HCT116 (cell line): ENCODE measurements around the gene PHF14.

ENCODE experiments used
- CTCF ChIP-seq, 3 experiments: fragments of 200-600 bp in 1 of 3; sonication (generic) in 1 of 3; IDR thresholded peaks in 2 of 3; conservative IDR thresholded peaks in 1 of 3; 2 replicates each; pipeline ENCODE4 v1.5.1; 2012 to 2017; ENCODE audit warnings: low read depth in 2 of 3, low read length in 2 of 3, antibody characterized with exemption in 1 of 3, borderline replicate concordance in 1 of 3, control low read depth in 1 of 3, mild to moderate bottlenecking in 1 of 3, mixed read lengths in 1 of 3, mixed run types in 1 of 3, moderate library complexity in 1 of 3; ENCODE audit not compliant: insufficient read depth in 1 of 3
- JUND ChIP-seq: IDR thresholded peaks from 2 replicates; pipeline ENCODE4 v1.6.1; 2012
- POLR2A ChIP-seq: IDR thresholded peaks from 2 replicates; pipeline ENCODE4 v1.7.0; 2011; ENCODE audit warnings: borderline replicate concordance; ENCODE audit not compliant: insufficient read depth, insufficient read length; ENCODE audit errors: extremely low read depth
- POLR2AphosphoS5 ChIP-seq: IDR thresholded peaks from 2 replicates; pipeline ENCODE4 v1.6.1; 2011; ENCODE audit warnings: mild to moderate bottlenecking, low read depth, low read length, moderate library complexity

GRCh38 chr7:10940704-10941355 is 32.8 kb upstream of the PHF14 start:
- TF ChIP-seq POLR2A: no peak
- no peak for TF ChIP-seq CTCF (IDR thresholded peaks at IDR 0.05 in 2 of 3, conservative IDR thresholded peaks at IDR 0.05 in 1 of 3; ENCODE audit: borderline replicate concordance in 1 of 3, insufficient read depth in 1 of 3, low read depth in 2 of 3, low read length in 2 of 3)
- TF ChIP-seq JUND: no peak
- no peak for TF ChIP-seq POLR2AphosphoS5
